HepG2 (cell line): ENCODE results near the gene OR1F1. TPM values are rescaled to one million over a fixed set of nuclear protein-coding genes. Genes with fewer than 3 reads are reported as not detected.

Experiments
- ARHGAP35 ChIP-seq: sonication (generic); formaldehyde crosslinking; IDR thresholded peaks from 2 replicates; pipeline ENCODE4 v1.9.0; 2022; ENCODE audit warnings: mild to moderate bottlenecking, inconsistent platforms, moderate library complexity, missing genetic modification reagents, borderline replicate concordance
- BCL6 ChIP-seq: IDR thresholded peaks from 2 replicates; pipeline ENCODE4 v1.6.1; 2016; ENCODE audit warnings: missing genetic modification reagents, missing compliant biosample characterization
- HOMEZ ChIP-seq: IDR thresholded peaks from 2 replicates; pipeline ENCODE4 v1.6.1; 2016; ENCODE audit warnings: low read depth
- LCORL ChIP-seq, 2 experiments: fragments of 450-650 bp in 1 of 2; sonication (generic) in 1 of 2; formaldehyde crosslinking in 1 of 2; IDR thresholded peaks; 2 replicates each; pipeline versions ENCODE4 v1.5.0 to v1.6.1; 2017 to 2020; ENCODE audit warnings: antibody characterized with exemption in 1 of 2, missing genetic modification reagents in 1 of 2
- MED8 ChIP-seq: sonication (generic); formaldehyde crosslinking; IDR thresholded peaks from 2 replicates; pipeline ENCODE4 v1.8.1; 2023; ENCODE audit warnings: mild to moderate bottlenecking, missing genetic modification reagents; ENCODE audit not compliant: insufficient replicate concordance
- PHF5A ChIP-seq: IDR thresholded peaks from one replicate; pipeline ENCODE4 v1.6.1; 2018; ENCODE audit warnings: low read depth, missing genetic modification reagents; ENCODE audit not compliant: unreplicated experiment
- PTBP1 ChIP-seq: fragments of 200-400 bp; formaldehyde crosslinking; IDR thresholded peaks from 2 replicates; pipeline ENCODE4 v1.6.1; 2018; ENCODE audit warnings: low read length, low read depth; ENCODE audit not compliant: poor library complexity, severe bottlenecking
- RELA ChIP-seq: sonication (generic); formaldehyde crosslinking; IDR thresholded peaks from 2 replicates; pipeline ENCODE4 v1.4.0; 2020; ENCODE audit warnings: missing genetic modification reagents
- UBTF ChIP-seq: sonication (generic); formaldehyde crosslinking; IDR thresholded peaks from 2 replicates; pipeline ENCODE4 v1.4.0; 2020; ENCODE audit warnings: mild to moderate bottlenecking, missing genetic modification reagents
- ZFP36L2 ChIP-seq: sonication (generic); formaldehyde crosslinking; IDR thresholded peaks from 2 replicates; pipeline ENCODE4 v1.4.0; 2020; ENCODE audit warnings: missing genetic modification reagents
- ZFP82 ChIP-seq: sonication (generic); formaldehyde crosslinking; IDR thresholded peaks from 2 replicates; pipeline ENCODE4 v1.5.1; 2020; ENCODE audit warnings: mild to moderate bottlenecking, missing genetic modification reagents, borderline replicate concordance
- ZGPAT ChIP-seq: IDR thresholded peaks from 2 replicates; pipeline ENCODE4 v1.6.1; 2016; ENCODE audit warnings: mild to moderate bottlenecking
- ZNF280D ChIP-seq: sonication (generic); formaldehyde crosslinking; IDR thresholded peaks from 2 replicates; pipeline ENCODE4 v1.5.1; 2020; ENCODE audit warnings: mild to moderate bottlenecking, missing genetic modification reagents
- ZNF350 ChIP-seq: sonication (generic); formaldehyde crosslinking; IDR thresholded peaks from 2 replicates; pipeline ENCODE4 v1.4.0; 2020; ENCODE audit warnings: mild to moderate bottlenecking, low read depth, missing genetic modification reagents, borderline replicate concordance
- ZNF704 ChIP-seq: sonication (generic); formaldehyde crosslinking; IDR thresholded peaks from 2 replicates; pipeline ENCODE4 v1.8.1; 2023; ENCODE audit warnings: mild to moderate bottlenecking, inconsistent platforms, moderate library complexity, missing genetic modification reagents, borderline replicate concordance
- ZNF772 ChIP-seq: sonication (generic); formaldehyde crosslinking; IDR thresholded peaks from 2 replicates; pipeline ENCODE4 v1.5.0; 2020; ENCODE audit warnings: mild to moderate bottlenecking, missing genetic modification reagents
- ZSCAN30 ChIP-seq: sonication (generic); formaldehyde crosslinking; IDR thresholded peaks from 2 replicates; pipeline ENCODE4 v1.5.0; 2020; ENCODE audit warnings: mild to moderate bottlenecking, missing genetic modification reagents
- polyA plus RNA-seq, 8 experiments: library from polyadenylated mRNA; depleted of rRNA in 3 of 8; stranded (reverse) in 7 of 8; unstranded in 1 of 8; fragments of >200 nt; fragmentation: Illumina TruSeq in 4 of 8; extraction: Trizol in 4 of 8; gene quantifications; 2 replicates each; pipeline versions ENCODE4 v1.2.1 to v1.2.3, GENCODE V29; 2011 to 2016; ENCODE audit warnings: low read depth in 4 of 8, missing spikeins in 1 of 8, mixed read lengths in 1 of 8; ENCODE audit not compliant: insufficient read depth in 1 of 8
- total RNA-seq, 5 experiments: library from RNA; depleted of rRNA; stranded (reverse); fragments of >200 nt; fragmentation: Illumina TruSeq; extraction: Trizol; gene quantifications; 2 replicates each; pipeline ENCODE4 v1.2.3, GENCODE V29; 2016; ENCODE audit warnings: low read depth in 1 of 5

Gene OR1F1
- total and polyA plus RNA-seq, 2 of the 13 experiments (the other 11 are each of a cell fraction or from before 2014, with no cell fraction given): 0.90 TPM; not detected in 1

- TF ChIP-seq ZNF350 (CRISPR knock-in tag) (no peak), ZGPAT (CRISPR knock-in tag) (peak; percentile 55; the same call in 1 of the 2 replicates), PTBP1 (no peak), ZSCAN30 (CRISPR knock-in tag) (no peak), ARHGAP35 (CRISPR knock-in tag) (no peak), ZFP82 (CRISPR knock-in tag) (no peak), ZNF704 (no peak), MED8 (CRISPR knock-in tag) (no peak), UBTF (CRISPR knock-in tag) (0 out of 2 replicates have a peak, but pooled peaks have one; percentile 43), BCL6 (no peak; the same call in 1 of the 2 replicates), RELA (no peak), ZFP36L2 (CRISPR knock-in tag) (no peak), PHF5A (no peak), ZNF772 (no peak), HOMEZ (CRISPR knock-in tag) (no peak), LCORL (IDR thresholded peaks at IDR 0.05) (no peak), LCORL (CRISPR knock-in tag; IDR thresholded peaks at IDR 0.05) (peak; percentile 89), ZNF280D (CRISPR knock-in tag) (no peak)
These were observed 10.5 kb downstream of the OR1F1 start (continued) for GRCh38 chr16:3198334-3199072.
